Adrenal gland (tissue), 5 donors: Measurements from ENCODE around the gene AGRN.
"Not testable (repeated sequence)": the region's sequence is repeated elsewhere in the genome, so short reads cannot be mapped to it uniquely, and the experiment has no call there.

ENCODE experiments used
- CTCF ChIP-seq, 6 experiments: fragments of 450-650 bp in 4 of 6; fragments of 200-600 bp in 2 of 6; sonication (generic) in 1 of 6; IDR thresholded peaks; 1 replicate in 5 of 6; 2 replicates in 1 of 6; pipeline versions ENCODE4 v1.5.1 to v1.8.0; 2016 to 2021; ENCODE audit warnings: antibody characterized with exemption in 6 of 6, mild to moderate bottlenecking in 2 of 6, moderate library complexity in 1 of 6
- POLR2A ChIP-seq, 2 donors: fragments of 450-650 bp; IDR thresholded peaks; one replicate each; pipeline ENCODE4 v1.6.1; 2017; ENCODE audit warnings: antibody characterized with exemption in 2 of 2, mild to moderate bottlenecking in 2 of 2, moderate library complexity in 1 of 2
- donor health status: DM: no; HTN: no; CAD: no.

GRCh38 chr1:1017397-1018320, 2.3 kb upstream of the AGRN start:
- not testable (repeated sequence) for TF ChIP-seq CTCF, POLR2A (IDR thresholded peaks at IDR 0.05)
